ENCODE results near the gene DNAJC11. TPM values are rescaled to one million over a fixed set of nuclear protein-coding genes. Genes with fewer than 3 reads are reported as not detected.
"Not testable (repeated sequence)": the region's sequence is repeated elsewhere in the genome, so short reads cannot be mapped to it uniquely, and the experiment has no call there.

Gene DNAJC11
- total RNA-seq, result 26.9 TPM
- polyA plus RNA-seq (ENCODE audit: insufficient read depth in 1 of 8, insufficient read length in 8 of 8, low replicate concordance in 1 of 8), result 10 to 100 TPM; 29.5 to 41.0 (median 34.8) TPM
- long read RNA-seq, donor 1, partial matches to known transcripts, result 0 of 2 reads
- long read RNA-seq, donor 1, other reads (novel, unspliced or antisense), result 0 of 2 reads
- long read RNA-seq, donor 2, result 0 reads
- long read RNA-seq, donor 3, transcript DNAJC11-202 (16 exons, 3,311 nt), result major isoform, 12 of 16 reads
- long read RNA-seq, donor 3, partial matches to known transcripts, result 0 of 16 reads
- long read RNA-seq, donor 3, other reads (novel, unspliced or antisense), result 0 of 16 reads
- long read RNA-seq, donor 4, partial matches to known transcripts, result 0 of 4 reads
- long read RNA-seq, donor 4, other reads (novel, unspliced or antisense), result 0 of 4 reads
- long read RNA-seq, donor 5, transcript DNAJC11-211 (5 exons, 613 nt), result major isoform, 8 of 19 reads
- long read RNA-seq, donor 5, transcript DNAJC11-202 (16 exons, 3,311 nt), result minor isoform, 5 of 19 reads
- long read RNA-seq, donor 5, partial matches to known transcripts, result 6 of 19 reads
- long read RNA-seq, donor 5, other reads (novel, unspliced or antisense), result 0 of 19 reads
- long read RNA-seq, donor 6, transcript DNAJC11-211 (5 exons, 613 nt), result minor isoform, 5 of 24 reads
- long read RNA-seq, donor 6, transcript DNAJC11-202 (16 exons, 3,311 nt), result major isoform, 14 of 24 reads
- long read RNA-seq, donor 6, partial matches to known transcripts, result 5 of 24 reads
- long read RNA-seq, donor 6, other reads (novel, unspliced or antisense), result 0 of 24 reads
- long read RNA-seq, donor 7, transcript DNAJC11-202 (16 exons, 3,311 nt), result major isoform, 7 of 15 reads
- long read RNA-seq, donor 7, partial matches to known transcripts, result 5 of 15 reads
- long read RNA-seq, donor 7, other reads (novel, unspliced or antisense), result 0 of 15 reads
- long read RNA-seq, donor 8, partial matches to known transcripts, result 0 of 3 reads
- long read RNA-seq, donor 8, other reads (novel, unspliced or antisense), result 0 of 3 reads
- long read RNA-seq, donor 9, partial matches to known transcripts, result 0 of 3 reads
- long read RNA-seq, donor 9, other reads (novel, unspliced or antisense), result 0 of 3 reads
- long read RNA-seq, donor 10, partial matches to known transcripts, result 5 of 7 reads
- long read RNA-seq, donor 10, other reads (novel, unspliced or antisense), result 0 of 7 reads
- long read RNA-seq, donor 11, partial matches to known transcripts, result 0 of 6 reads
- long read RNA-seq, donor 11, other reads (novel, unspliced or antisense), result 0 of 6 reads

GRCh38 chr1:6701437-6702153 lies at the start of gene DNAJC11:
TSS of gene DNAJC11 (minus strand) at chr1:6701816. CDS start at chr1:6701800, 16 bp downstream.
- under 1% methylated on average over 80 of the region's 80 CpGs for WGBS (ENCODE audit: insufficient coverage)
- H3K27ac ChIP-seq (ENCODE audit: low read length), result peak within 1 kb of the TSS; percentile 35
- no peaks in the 10 kb centered on the region for H3K9me3 ChIP-seq (replicated peaks; ENCODE audit: control insufficient read depth, low read depth, low read length)
- H3K27me3 ChIP-seq (ENCODE audit: control insufficient read depth, insufficient read depth, low read length), result no peaks in the 10 kb centered on the region
- peaks cover 13% of the 10 kb centered on the region for H3K4me1 ChIP-seq (ENCODE audit: control insufficient read depth, insufficient read depth, low read length)
- peak; percentile 96 for DNase-seq
- peaks cover 6% of the 10 kb centered on the region for H3K36me3 ChIP-seq (ENCODE audit: control insufficient read depth, insufficient read depth, low read length)
- H3K4me3 ChIP-seq (ENCODE audit: low read length), result peak within 1 kb of the TSS; percentile 99

- Histone ChIP-seq H3K27me3 (ENCODE audit: control insufficient read depth, insufficient read depth, low read length) (peaks cover 4% of the 10 kb centered on the region), H3K27ac (ENCODE audit: low read length) (no peak overlapping the region), H3K9me3 (replicated peaks; ENCODE audit: control insufficient read depth, low read depth, low read length) (no peaks in the 10 kb centered on the region), H3K4me1 (ENCODE audit: control insufficient read depth, insufficient read depth, low read length) (no peaks in the 10 kb centered on the region), H3K4me3 (ENCODE audit: low read length) (no peak overlapping the region), H3K36me3 (ENCODE audit: control insufficient read depth, insufficient read depth, low read length) (no peaks in the 10 kb centered on the region)
- DNase-seq, result no peak
- 80% methylated on average over 1 of the region's 4 CpGs for WGBS (ENCODE audit: insufficient coverage)
These were observed 48.9 kb upstream of the DNAJC11 start for GRCh38 chr1:6750490-6750889.

GRCh38 chr1:6747674-6748073 lies 46.1 kb upstream of the DNAJC11 start:
- WGBS (ENCODE audit: insufficient coverage), result no CpG with 5 or more reads among the region's 2 CpGs
- no peak overlapping the region for H3K4me3 ChIP-seq (ENCODE audit: low read length)
- no peak overlapping the region for H3K27ac ChIP-seq (ENCODE audit: low read length)
- no peak for DNase-seq
- no peaks in the 10 kb centered on the region for H3K36me3 ChIP-seq (ENCODE audit: control insufficient read depth, insufficient read depth, low read length)
- no peaks in the 10 kb centered on the region for H3K9me3 ChIP-seq (replicated peaks; ENCODE audit: control insufficient read depth, low read depth, low read length)
- H3K4me1 ChIP-seq (ENCODE audit: control insufficient read depth, insufficient read depth, low read length), result peaks cover 7% of the 10 kb centered on the region
- H3K27me3 ChIP-seq (ENCODE audit: control insufficient read depth, insufficient read depth, low read length), result peaks cover 4% of the 10 kb centered on the region

GRCh38 chr1:6745073-6745472 lies 43.5 kb upstream of the DNAJC11 start:
- no peaks in the 10 kb centered on the region for H3K36me3 ChIP-seq (ENCODE audit: control insufficient read depth, insufficient read depth, low read length)
- H3K9me3 ChIP-seq (replicated peaks; ENCODE audit: control insufficient read depth, low read depth, low read length), result no peaks in the 10 kb centered on the region
- no peak for DNase-seq
- peaks cover 2% of the 10 kb centered on the region for H3K27me3 ChIP-seq (ENCODE audit: control insufficient read depth, insufficient read depth, low read length)
- H3K4me1 ChIP-seq (ENCODE audit: control insufficient read depth, insufficient read depth, low read length), result peaks cover 7% of the 10 kb centered on the region
- no peak overlapping the region for H3K4me3 ChIP-seq (ENCODE audit: low read length)
- H3K27ac ChIP-seq (ENCODE audit: low read length), result no peak overlapping the region
- 92% methylated on average over 2 of the region's 5 CpGs for WGBS (ENCODE audit: insufficient coverage)

- H3K36me3 ChIP-seq (ENCODE audit: control insufficient read depth, insufficient read depth, low read length), result no peaks in the 10 kb centered on the region
- peaks cover 7% of the 10 kb centered on the region for H3K4me1 ChIP-seq (ENCODE audit: control insufficient read depth, insufficient read depth, low read length)
- H3K27ac ChIP-seq (ENCODE audit: low read length), result peak overlapping the region; percentile 29
- DNase-seq, result peak; percentile 89
- H3K4me3 ChIP-seq (ENCODE audit: low read length), result no peak overlapping the region
- peaks cover 2% of the 10 kb centered on the region for H3K27me3 ChIP-seq (ENCODE audit: control insufficient read depth, insufficient read depth, low read length)
- no peaks in the 10 kb centered on the region for H3K9me3 ChIP-seq (replicated peaks; ENCODE audit: control insufficient read depth, low read depth, low read length)
- 33% methylated on average over 12 of the region's 20 CpGs for WGBS (ENCODE audit: insufficient coverage)
These were observed 41.8 kb upstream of the DNAJC11 start for GRCh38 chr1:6743189-6744101.

- not testable (repeated sequence) for H3K27me3 ChIP-seq (ENCODE audit: control insufficient read depth, insufficient read depth, low read length); H3K9me3 ChIP-seq (replicated peaks; ENCODE audit: control insufficient read depth, low read depth, low read length); H3K4me3 ChIP-seq (ENCODE audit: low read length); H3K27ac ChIP-seq (ENCODE audit: low read length); H3K36me3 ChIP-seq (ENCODE audit: control insufficient read depth, insufficient read depth, low read length); H3K4me1 ChIP-seq (ENCODE audit: control insufficient read depth, insufficient read depth, low read length)
- DNase-seq, result peak; percentile 18
- WGBS (ENCODE audit: insufficient coverage), result 63% methylated on average over 7 of the region's 7 CpGs
These were observed 41.1 kb upstream of the DNAJC11 start for GRCh38 chr1:6742676-6743188.

- no peaks in the 10 kb centered on the region for H3K36me3 ChIP-seq (ENCODE audit: control insufficient read depth, insufficient read depth, low read length)
- peaks cover 3% of the 10 kb centered on the region for H3K27me3 ChIP-seq (ENCODE audit: control insufficient read depth, insufficient read depth, low read length)
- H3K4me3 ChIP-seq (ENCODE audit: low read length), result no peak overlapping the region
- WGBS (ENCODE audit: insufficient coverage), result 83% methylated on average over 20 of the region's 30 CpGs
- no peaks in the 10 kb centered on the region for H3K9me3 ChIP-seq (replicated peaks; ENCODE audit: control insufficient read depth, low read depth, low read length)
- no peak for DNase-seq
- peaks cover 7% of the 10 kb centered on the region for H3K4me1 ChIP-seq (ENCODE audit: control insufficient read depth, insufficient read depth, low read length)
- H3K27ac ChIP-seq (ENCODE audit: low read length), result no peak overlapping the region
These were observed 37.5 kb upstream of the DNAJC11 start for GRCh38 chr1:6738987-6739676.

- H3K4me3 ChIP-seq (ENCODE audit: low read length), result no peak overlapping the region
- 100% methylated on average over 1 of the region's 5 CpGs for WGBS (ENCODE audit: insufficient coverage)
- H3K36me3 ChIP-seq (ENCODE audit: control insufficient read depth, insufficient read depth, low read length), result no peaks in the 10 kb centered on the region
- H3K27ac ChIP-seq (ENCODE audit: low read length), result no peak overlapping the region
- H3K27me3 ChIP-seq (ENCODE audit: control insufficient read depth, insufficient read depth, low read length), result peaks cover 11% of the 10 kb centered on the region
- DNase-seq, result no peak
- no peaks in the 10 kb centered on the region for H3K4me1 ChIP-seq (ENCODE audit: control insufficient read depth, insufficient read depth, low read length)
- no peaks in the 10 kb centered on the region for H3K9me3 ChIP-seq (replicated peaks; ENCODE audit: control insufficient read depth, low read depth, low read length)
These were observed 31.3 kb upstream of the DNAJC11 start for GRCh38 chr1:6732942-6733341.
